ENCODE results near the gene CTIF.

- no peak for TF ChIP-seq CTCF (IDR thresholded peaks at IDR 0.05; ENCODE audit: low read length)
- TF ChIP-seq EZH2phosphoT487 (IDR thresholded peaks at IDR 0.05; ENCODE audit: low read length): no peak
- no peak for TF ChIP-seq EZH2 (optimal IDR thresholded peaks at IDR 0.05; ENCODE audit: low read depth, low read length)
Measured at GRCh38 chr18:48490641-48491293, 48.1 kb upstream of the CTIF start.

Measured in MM.1S (cell line).